Stimulated activated CD4-positive, alpha-beta T cell treated with anti-CD3 and anti-CD28 coated beads, Interleukin-2, amount 100 ng/mL, for 48 hours (primary cell): ENCODE measurements around the gene KRTAP4-8.
"Not testable (repeated sequence)": the region's sequence is repeated elsewhere in the genome, so short reads cannot be mapped to it uniquely, and the experiment has no call there.

ENCODE experiments used
- DNase-seq, 2 donors: peaks; one replicate each; pipeline ENCODE4 v3.0.0-alpha.2; 2020

The KRTAP4-8 gene

DNA sequence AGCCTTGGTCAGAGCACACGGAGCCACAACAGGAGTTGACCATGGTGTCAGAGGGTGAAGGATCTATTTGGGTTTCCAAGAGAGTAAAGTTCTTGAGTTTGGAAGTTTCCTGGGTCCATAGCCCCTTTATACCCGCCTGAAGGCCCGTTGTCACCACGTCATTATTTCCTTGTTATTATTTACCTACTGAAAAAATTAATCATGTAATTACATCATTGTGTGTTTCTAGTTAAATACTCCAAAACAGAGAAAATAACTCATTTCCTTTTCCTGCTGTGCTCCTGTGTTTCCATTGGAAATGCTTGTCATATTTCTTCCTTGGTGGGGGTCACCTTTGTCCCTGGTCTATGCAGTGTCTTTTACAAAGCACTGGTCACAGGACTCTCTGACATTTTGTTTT is at the start of gene KRTAP4-8:
TSS of gene KRTAP4-8 (minus strand) at position 101 of the 400 bp plus-strand sequence. CDS start at position 43, 58 bp downstream.
- no peak for DNase-seq

DNA sequence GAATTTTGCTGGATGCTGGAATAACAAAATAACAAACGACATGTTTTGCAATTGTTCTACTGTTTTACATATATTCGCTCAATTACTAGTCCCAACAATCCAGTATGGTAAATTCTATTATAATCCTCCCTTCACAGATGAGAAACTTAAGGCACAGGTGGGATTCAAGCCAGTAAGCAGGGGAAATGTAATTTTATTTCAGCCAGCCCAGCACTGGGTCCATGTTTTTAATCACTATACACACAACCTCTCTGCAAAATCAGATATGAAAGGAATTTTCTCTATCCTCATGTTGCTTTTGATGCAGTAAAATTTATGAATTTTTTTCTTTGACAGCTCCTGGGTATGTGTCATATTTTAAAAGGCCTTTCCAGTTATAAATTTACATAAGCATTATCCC is 47.3 kb upstream of the KRTAP4-8 start:
- no peak for DNase-seq

DNA sequence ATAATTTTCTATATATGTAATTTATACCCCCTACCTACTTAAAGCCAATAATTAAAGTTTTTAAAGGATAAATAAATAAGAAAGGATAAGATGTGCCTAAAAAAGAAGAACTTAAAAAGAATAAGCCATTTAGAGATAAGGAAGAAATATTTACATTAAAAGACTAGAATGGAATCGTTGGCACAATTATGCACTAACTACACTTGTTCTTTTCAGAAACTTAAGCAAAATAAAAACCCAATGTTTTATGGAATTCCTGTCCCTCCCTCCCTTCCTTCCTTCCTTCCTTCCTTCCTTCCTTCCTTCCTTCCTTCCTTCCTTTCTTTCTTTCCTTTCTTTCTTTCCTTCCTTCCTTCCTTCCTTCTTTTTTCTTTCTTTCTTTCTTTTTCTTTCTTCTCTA is 46.9 kb upstream of the KRTAP4-8 start:
- no peak for DNase-seq

DNA sequence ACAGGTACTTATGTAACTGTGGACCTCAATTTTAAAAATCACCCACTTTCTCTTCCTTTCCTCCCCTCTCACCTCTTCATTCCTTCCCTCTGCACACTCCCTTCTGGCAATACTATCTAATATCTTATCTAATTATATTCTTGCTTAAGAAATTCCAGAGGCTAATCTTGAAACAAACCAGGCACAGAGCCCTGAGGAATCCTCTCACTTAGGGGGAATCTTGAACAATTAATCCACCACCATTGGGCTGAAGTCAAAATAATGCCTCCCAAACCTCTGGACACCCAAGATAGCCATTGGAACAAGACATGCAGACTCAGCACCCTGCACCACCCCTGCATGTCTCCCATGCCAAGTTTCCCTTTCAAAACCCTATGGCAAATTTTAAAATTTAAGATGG is 43.4 kb upstream of the KRTAP4-8 start:
- DNase-seq: no peak

DNA sequence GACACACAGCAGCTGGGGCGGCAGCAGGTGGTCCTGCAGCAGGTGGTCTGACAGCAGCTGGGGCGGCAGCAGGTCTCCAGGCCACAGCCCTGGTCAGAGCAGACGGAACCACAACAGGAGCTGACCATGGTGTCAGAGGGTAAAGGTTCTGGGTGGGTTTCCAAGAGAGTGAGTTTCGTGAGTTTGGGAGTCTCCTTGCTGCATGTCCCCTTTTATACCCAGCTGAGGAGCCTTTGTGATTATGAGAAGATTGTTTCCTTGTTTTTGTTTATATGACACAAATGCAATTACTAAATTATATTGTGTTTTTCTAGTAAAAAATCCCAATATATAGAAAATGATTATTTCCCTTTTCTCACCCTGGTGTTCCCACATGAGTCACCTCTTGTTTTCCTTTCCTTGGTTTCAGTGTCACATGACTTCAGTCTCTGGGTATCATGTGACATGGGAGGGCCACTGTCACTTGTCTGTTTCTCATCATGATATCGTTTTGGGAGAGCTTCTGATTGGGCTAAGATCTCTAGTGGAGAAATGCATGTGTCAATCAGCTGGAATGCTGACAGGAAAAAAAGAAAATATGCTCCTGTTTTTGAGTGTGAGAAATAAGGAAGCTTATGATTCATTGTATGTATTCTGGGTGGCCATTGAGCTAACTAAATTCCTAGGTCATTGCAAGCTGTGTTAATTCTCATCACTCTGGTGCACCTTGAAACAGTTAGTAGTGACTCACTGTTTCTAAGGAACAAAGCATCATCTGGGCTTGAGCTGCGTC is 42.6 kb upstream of the KRTAP4-8 start, which contains the start of gene KRTAP4-6:
TSS of gene KRTAP4-6 (minus strand) at position 185 of the 772 bp plus-strand sequence. CDS start at position 128, 57 bp downstream.
- DNase-seq: no peak

DNA sequence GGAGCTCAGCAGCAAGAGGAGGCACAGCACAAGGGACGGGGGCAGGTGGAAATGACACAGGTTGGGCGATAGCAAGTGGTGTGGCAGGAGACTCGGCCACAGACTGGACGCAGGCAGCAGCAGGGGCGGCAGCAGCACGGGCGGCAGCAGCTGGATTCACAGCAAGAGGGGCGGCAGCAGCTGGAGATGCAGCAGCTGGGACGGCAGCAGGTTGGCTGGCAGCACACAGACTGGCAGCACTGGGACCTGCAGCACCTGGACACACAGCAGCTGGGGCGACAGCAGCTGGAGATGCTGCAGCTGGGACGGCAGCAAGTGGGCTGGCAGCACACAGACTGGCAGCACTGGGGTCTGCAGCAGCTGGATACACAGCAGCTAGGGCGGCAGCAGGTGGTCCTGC is 41.9 kb upstream of the KRTAP4-8 start:
- not testable (repeated sequence) for DNase-seq

DNA sequence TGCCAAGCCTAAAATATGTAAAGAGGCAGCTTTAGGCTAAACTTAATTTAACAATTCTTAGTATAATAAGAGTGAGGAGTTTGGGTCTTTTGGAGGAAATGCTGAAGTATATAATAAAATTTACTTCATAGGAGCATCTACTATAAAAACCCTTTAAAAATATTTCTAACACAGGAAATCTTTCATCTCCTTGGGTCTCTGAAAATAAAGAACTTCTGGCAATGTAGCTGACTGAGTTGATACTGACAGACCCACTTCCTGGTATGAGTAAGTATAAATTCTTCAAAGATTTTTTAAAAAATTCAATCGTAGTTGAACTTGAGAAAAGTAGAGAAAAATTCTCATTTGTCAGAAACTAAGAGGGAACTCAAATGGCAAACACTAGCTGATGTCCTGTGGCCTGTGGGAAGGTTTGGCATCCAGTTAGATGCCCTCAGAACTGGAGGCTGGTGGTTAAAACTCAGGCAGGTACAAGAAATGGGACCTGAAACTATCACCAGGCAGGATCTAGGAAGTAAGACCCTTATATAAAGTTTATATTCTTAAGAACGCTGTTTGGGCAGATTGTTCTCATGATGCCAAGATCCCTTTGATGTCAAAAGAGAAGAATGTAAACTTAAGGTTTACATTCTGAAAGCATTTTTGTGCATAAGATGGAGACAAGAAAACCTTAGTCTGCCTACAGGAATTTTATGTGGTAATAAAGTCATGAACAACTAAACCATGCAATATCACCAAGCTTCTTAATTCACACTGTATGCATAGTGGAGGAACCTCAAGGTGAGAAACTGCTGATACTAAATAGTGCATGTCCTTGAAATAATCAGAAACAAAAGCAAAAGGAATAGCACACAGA is 36.2 kb upstream of the KRTAP4-8 start:
- DNase-seq: no peak

DNA sequence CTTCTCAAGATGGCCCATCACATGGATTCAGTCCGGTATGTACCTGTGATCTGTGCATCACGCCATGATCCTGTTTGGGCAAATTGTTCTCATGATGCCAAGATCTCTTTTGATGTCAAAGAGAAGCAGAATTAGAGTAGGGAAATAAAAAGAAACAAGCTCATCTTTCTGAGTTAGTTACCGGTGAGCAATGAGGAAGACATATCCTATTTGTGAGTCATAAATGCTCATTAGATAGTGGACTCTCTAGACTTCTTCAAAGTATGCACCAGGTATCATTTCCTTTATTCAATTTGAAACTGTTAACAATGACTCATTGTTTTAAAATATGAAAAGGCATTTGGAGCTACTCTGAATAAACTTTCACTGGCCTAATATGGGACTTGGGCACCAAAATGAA is 34.0 kb upstream of the KRTAP4-8 start:
- no peak for DNase-seq

DNA sequence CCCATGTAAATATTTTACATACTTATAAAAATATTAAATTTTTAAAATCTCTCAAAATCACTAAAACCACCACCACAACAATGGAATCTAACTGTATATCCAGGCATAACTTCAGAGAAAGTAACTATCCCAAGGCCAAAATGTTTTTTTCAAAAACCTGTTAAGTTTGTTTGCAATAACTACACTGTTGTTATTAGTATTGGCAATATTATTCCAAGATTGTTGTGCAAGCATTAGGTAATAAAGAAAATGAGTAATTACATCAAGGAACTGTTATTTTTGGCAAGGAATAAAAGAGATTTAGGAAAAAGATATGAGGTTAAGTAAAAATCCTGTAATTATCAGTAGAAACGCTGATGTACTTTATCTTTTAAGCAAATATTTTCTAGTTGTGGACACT is 29.4 kb upstream of the KRTAP4-8 start:
- no peak for DNase-seq

DNA sequence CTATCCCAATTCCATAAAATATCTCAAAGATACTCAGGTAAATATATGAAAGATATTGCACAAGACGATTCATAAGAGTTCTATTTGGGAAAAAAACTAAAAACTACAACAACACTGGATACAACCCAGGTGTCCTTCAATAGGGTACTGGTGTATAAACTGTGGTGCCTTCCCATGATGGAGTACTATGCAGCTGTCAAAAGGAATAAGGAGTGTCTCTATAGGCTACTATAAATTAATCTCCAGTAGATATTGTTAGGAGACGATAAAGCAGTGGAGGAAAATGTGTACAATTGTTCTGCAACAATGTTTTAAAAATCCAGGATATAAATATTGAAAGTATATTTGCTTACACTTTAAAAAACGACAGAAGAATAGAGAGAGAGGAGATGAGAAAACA is 28.5 kb upstream of the KRTAP4-8 start:
- DNase-seq: no peak

DNA sequence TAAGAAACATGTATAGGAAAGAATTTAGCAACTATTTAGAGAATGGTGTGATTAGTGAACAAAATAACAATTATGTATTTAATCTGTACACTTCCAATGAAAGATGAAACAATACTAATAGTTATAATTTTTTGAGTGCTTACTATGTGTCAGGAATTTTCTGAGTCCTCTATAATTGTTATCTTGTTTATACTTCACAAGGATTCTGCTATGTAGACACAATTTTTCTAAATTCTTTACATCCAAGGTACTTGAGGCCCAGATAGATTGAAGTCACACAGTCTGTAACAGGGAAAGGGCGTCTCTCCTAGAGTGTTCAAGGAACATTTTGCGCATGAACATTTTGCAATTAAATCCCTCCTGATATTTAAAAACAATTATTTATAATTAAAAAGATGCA is 27.1 kb upstream of the KRTAP4-8 start:
- no peak for DNase-seq

DNA sequence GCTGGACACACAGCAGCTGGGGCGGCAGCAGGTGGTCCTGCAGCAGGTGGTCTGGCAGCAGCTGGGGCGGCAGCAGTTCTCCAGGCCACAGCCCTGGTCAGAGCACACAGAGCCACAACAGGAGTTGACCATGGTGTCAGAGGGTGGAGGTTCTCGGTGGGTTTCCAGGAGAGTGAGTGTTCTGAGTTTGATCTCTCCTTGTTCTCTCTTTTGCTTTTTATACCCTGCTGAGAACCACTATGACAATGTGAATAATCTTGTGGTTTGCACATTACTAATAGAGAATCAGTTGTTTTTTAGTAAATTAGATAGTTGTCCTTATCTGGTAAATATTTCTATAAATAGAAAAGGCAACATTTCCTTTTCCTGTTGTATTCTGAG is 26.0 kb upstream of the KRTAP4-8 start, which contains the start of gene KRTAP4-12:
TSS of gene KRTAP4-12 (minus strand) at position 192 of the 381 bp plus-strand sequence. CDS start at position 132, 60 bp downstream.
- not testable (repeated sequence) for DNase-seq

DNA sequence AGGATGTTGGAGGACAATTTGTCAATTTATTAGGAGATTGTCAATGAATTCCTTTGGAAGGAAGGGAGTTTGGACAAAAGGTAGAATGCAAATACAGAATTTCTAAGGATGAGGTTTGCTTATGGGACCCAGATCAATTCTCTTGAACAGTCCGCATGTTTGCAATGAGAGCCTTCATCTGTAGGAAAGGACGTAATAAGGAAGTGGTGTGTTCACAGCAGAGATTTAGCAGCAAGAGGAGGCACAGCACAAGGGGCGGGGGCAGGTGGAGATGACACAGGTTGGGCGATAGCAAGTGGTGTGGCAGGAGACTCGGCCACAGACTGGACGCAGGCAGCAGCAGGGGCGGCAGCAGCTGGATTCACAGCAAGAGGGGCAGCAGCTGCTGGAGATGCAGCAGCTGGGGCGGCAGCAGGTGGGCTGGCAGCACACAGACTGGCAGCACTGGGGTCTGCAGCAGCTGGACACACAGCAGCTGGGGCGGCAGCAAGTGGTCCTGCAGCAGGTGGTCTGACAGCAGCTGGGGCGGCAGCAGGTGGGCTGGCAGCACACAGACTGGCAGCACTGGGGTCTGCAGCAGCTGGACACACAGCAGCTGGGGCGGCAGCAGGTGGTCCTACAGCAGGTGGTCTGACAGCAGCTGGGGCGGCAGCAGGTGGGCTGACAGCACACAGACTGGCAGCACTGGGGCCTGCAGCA is 25.5 kb upstream of the KRTAP4-8 start:
- DNase-seq: not testable (repeated sequence)

DNA sequence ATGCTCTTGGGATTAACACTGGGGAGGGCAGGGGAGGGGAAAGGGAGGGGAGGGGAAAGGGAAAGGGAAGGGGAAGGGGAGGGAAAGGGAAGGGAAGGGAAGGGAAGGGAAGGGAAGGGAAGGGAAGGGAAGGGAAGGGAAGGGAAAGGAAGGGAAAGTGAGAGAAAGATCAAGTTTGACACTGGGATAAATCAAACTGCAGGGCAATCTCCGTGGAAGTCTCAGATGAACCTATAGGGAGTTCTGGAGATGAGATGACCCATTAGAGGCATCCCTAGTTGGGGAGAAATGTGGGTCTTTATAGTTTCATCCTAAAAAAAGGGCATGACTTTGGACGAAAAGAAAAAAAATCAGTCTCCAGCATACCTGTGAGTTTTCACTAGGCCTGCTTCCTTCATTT is 23.8 kb upstream of the KRTAP4-8 start:
- DNase-seq: no peak

DNA sequence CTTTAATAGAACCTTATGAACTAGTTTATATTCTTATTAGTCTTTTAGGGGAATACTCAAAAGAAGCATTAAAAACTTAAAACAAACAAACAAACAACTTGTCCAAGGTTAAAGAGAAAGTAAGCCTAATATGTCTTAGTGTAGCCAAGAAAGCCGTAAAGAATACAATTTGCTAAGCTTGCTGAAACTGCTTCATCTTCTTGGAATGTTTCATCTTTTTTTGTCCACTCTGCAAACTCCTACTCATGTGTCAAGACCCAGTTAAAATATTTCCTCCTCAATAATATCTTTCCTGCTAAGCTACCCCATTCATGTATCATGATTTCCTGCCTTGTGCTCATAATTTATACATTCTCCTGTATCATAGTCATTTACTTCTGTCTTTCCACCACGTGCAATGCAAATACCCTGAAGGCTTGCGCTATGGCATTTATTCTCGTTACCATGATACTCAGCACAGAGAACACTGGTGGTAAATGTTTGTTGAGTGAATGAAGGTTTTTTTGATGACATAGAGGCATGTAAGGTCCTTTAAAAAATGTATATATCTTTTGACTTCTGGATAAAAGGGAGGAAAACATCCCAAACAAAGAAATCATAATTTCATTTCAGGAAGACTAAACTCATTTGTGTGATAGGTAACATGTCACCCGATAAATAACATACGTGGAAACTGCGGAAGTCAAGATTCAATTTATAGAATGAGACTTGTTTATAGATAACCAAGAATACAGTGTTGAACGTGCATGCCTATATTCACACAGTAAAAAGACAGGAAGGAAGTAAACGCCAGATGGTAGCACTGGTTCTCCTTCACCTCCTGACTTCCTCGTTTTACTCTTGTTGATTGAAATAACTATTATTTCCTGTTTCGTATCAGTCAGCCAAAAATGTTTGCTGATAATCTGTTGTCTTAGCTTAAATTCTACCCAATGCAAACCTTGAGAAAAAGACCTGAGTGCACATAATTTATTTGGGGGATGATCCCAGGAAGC is 22.1 kb upstream of the KRTAP4-8 start:
- DNase-seq: not testable (repeated sequence)

DNA sequence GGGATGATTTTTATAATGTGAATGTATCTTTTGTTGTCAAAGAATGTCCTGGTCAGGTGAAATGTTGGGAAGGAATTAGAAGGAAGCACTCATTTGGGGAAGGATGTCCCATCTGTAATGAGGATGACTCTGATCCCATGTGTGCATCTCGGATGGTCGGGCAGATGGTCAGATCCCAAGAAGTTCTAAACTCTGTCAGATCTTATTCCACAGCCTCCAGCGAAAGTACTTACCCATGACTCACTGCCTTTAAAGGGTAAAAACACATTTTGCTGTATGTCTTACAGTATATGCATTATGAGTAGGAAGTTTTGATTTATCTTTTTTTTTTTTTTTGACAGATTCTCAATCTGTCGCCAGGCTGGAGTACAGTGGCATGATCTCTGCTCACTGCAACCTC is 20.8 kb upstream of the KRTAP4-8 start:
- DNase-seq: no peak

DNA sequence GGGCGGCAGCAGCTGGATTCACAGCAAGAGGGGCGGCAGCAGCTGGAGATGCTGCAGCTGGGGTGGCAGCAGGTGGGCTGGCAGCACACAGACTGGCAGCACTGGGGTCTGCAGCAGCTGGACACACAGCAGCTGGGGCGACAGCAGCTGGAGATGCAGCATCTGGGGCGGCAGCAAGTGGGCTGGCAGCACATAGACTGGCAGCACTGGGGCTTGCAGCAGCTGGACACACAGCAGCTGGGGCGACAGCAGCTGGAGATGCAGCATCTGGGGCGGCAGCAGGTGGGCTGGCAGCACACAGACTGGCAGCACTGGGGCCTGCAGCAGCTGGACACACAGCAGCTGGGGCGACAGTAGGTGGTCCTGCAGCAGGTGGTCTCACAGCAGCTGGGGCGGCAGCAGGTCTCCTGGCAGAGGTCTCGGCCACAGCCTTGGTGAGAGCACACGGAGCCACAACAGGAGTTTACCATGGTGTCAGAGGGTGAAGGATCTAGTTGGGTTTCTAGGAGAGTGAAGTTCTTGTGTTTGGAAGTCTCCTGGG is 20.0 kb upstream of the KRTAP4-8 start, which contains the start of gene KRTAP4-11:
TSS of gene KRTAP4-11 (minus strand) at position 528 of the 541 bp plus-strand sequence. CDS start at position 470, 58 bp downstream.
- DNase-seq: not testable (repeated sequence)

DNA sequence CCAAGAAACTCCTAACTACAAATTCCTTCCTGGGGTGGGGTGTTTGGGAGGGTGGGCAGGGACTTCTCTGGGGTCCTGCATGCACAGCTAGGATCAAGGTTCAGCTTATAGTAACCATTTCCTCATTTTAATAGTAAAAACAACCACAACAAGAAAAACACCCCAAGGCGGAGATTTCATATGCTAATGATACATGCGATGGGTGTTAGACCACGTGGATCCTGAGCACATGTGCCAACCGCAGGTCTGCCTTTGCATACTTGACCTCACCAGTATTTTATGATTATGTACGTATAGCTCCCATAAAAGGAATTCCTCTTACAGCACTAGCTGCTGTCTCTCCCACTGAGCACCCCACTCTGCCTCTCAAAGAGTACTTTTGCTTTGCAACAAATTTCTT is 18.4 kb upstream of the KRTAP4-8 start:
- DNase-seq: no peak

DNA sequence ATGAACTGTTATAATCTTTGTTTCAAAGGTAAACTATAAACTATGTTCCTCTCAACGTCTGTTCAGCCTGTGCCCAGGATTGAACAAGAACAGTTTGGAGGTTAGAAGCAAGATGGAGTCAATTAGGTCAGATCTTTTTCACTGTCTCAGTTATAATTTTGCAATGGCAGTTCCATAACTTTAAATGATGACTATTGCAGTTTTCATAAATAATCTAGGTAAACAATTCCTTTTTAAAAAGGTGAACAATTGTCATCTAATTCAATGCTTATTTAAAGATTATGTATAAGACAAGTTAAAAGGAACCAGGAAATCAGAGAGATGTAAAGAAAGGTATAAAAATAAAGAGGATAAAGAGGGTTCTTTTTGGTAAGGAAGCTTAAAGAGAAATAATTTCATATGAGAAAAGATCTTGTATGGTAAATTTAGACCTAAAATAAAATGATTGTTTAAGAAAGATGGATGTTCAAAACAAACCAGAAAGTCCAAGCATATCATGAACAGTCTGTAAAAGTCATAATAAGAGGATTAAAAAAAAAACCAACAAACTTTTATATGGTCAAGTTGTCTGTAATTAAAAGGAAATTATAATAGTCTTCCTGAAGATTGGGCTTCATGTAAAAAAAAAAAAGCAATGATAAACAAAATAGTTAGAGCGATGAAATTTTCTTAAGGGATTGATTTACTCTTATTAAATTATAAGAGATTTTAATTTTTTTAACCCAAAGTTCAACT is 13.4 kb upstream of the KRTAP4-8 start:
- no peak for DNase-seq

DNA sequence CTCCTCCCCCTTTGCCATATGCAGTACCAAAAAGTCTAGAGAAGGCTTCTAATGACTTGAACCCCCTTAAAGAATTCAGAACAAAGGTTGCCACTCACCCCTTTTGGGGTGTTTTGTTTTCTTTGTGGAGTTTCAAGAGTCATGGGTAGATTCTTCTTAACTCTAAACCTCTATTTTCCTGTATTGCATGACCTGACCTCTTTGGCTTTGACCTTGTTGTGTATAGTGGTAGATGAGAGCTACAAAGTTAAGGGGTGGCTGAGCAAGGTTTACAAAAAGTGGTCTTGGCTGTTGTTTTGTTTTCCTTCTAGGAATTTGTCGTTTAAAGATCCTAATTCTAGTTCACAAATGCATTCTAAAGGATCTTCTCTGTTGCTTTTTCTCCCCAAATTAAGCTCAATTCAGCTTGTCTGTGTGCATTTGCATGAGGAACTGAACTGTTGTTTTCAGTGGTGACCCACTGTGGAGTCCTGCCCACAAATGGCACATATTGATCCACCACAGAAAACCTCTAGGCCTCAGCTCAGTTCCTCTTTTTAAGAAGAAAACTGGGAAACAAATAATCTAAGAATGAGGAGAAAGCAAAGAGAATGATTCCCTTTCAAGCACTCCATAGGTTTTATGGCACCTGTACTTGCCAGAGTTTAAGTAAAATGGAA is 10.9 kb upstream of the KRTAP4-8 start:
- not testable (repeated sequence) for DNase-seq
